ENCODE data around the gene HIPK2.

- TF ChIP-seq CTCF (conservative IDR thresholded peaks at IDR 0.05) = no peak
- TF ChIP-seq ZFX (IDR thresholded peaks at IDR 0.05) = no peak
Measured at GRCh38 chr7:139675127-139676125, 102.4 kb downstream of the HIPK2 start.
